GM21423 (cell line): ENCODE data around the gene CNTN5.

ENCODE experiments used
- ATAC-seq: cut with Tn5 transposase; IDR thresholded peaks from one replicate; pipeline ENCODE4 v1.9.1; 2021; ENCODE audit warnings: mild to moderate bottlenecking, moderate library complexity; ENCODE audit not compliant: unreplicated experiment

Gene CNTN5

GRCh38 chr11:99501655-99502054, 480.9 kb downstream of the CNTN5 start:
- ATAC-seq = no peak

- no peak for ATAC-seq
These were observed 484.6 kb downstream of the CNTN5 start for GRCh38 chr11:99505316-99505715.

DNA sequence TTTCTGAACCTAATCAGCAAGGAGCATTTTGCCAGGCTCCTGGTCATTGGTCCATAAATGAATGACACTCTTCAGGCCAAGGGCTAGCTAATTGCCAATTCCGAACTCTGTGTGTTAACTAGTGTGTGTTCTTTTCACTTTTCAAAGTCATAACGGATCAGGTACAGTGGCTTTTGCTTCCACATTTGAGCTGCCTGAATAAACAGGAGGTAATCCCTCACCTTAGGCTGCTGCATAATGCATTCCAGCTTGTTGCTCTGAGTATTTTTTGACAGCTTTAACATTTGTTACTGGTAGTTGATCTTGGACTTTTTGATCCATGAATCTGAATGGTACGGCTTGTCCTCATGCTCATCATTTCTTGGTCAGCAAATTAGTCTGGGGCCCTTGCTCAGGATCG, 485.1 kb downstream of the CNTN5 start:
- ATAC-seq = no peak

- ATAC-seq = no peak
These were observed 489.1 kb downstream of the CNTN5 start for GRCh38 chr11:99509863-99510262.

DNA sequence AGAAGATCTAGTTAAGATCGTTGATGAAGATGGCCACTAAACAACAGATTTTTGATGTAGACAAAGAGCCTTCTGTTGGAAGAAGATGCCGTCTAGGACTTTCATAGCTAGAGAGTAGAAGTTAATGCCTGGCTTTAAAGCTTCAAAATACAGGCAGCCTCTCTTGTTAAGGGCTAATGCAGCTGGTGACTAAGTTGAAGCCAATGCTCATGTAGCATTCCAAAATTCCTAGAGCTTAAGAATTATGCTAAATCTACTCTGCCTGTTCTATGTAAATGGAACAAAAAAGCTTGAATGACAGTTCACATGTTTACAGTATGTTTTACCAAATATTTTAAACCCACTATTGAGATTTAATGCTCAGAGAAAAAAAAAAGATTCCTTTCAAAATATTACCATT, 492.6 kb downstream of the CNTN5 start:
- ATAC-seq = no peak

DNA sequence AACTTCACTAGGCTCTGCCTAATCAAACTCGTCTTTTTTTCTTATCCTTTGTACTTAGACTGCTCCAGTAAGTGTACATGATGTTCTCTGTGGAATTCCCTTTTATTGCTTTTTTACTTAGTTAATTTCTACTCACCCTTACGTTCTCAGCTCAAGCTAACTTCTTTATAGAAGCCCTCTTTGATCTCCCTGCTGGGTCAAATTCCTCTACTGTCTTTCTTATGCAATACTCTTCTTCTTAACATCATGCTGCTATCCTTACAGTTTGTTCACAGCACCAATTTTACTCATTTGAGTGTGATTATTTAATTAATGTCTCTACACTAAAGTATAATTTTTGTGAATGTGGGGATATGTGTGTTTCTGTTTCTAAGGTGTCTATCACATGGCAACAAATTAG, 498.3 kb downstream of the CNTN5 start:
- ATAC-seq = no peak

DNA sequence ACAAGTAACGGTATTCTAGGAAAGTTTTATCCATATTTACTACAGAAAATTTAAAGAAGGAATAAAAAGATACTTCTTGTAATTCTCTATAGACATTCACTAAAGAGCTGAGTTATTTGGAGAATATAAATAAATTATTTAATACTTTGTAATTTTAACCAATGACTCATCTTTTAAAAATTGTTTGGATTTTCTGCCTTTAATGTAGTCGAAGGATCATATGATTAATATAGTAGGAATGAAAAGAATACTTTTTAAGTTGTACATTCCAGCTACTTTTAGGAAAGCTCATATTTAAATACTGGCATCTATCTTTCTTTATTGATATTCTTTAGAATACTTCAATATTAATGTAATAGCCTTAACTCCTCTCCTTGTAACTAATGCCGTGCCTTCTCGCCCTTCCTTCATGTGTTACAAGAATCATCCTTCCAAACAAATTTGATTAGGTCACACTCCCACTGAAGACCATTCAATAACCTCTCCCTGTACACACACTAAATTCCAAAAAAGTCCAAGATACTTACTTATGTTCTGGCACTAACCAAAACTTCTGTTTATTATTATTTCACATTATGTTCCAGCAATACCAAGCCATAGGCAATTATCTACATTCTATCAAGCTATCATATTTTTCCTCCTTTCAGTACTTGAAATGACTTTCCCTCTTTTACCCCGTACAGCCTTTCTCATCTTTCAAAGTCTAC, 501.9 kb downstream of the CNTN5 start:
- no peak for ATAC-seq

GRCh38 chr11:99531468-99531867, 510.7 kb downstream of the CNTN5 start:
- ATAC-seq = no peak

- peak; percentile 67 for ATAC-seq
These were observed 514.1 kb downstream of the CNTN5 start for GRCh38 chr11:99534812-99535211.

- peak; percentile 69 for ATAC-seq
These were observed 514.7 kb downstream of the CNTN5 start for GRCh38 chr11:99535406-99535805.

DNA sequence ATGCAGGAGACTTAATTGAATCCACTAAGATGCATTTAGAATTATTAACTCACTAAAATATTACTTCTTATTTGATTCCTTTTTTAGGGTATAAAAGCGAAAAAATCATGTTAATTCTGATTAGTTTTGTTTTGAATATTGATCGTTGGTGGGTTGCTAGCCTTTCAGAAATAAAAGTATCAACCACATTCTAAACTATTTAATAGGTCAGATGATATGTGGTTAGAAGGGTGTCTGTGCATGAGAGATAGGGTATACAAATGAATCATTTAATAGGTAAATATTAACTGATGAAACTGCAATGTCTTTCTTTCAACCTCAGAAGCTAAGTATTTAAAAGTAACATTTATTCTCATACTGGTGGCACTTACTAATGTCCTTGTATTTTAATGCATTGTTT, 515.1 kb downstream of the CNTN5 start:
- peak; percentile 82 for ATAC-seq

- no peak for ATAC-seq
These were observed 516.9 kb downstream of the CNTN5 start for GRCh38 chr11:99537681-99538080.

DNA sequence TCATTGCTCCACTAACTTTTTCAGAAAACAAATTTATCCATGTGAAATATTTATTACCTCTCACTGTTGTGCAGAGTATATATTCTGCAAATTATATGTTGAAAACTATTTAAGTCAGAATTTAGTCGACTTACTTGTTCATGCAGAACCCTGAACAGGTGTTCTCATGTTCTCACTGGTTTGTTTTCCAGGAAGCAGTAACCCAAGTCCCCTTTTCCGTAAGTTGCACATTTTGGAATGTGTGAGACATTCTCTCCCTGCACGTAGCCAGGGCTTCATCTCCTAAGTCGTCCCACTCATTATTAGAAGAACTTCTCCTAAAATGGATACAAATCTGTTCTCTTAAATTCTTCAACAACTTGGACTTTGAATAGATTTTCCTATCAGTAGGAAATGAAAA, 524.9 kb downstream of the CNTN5 start:
- no peak for ATAC-seq

GRCh38 chr11:99548264-99548663, 527.5 kb downstream of the CNTN5 start:
- ATAC-seq = no peak

GRCh38 chr11:99554232-99554903, 533.6 kb downstream of the CNTN5 start:
- no peak for ATAC-seq

DNA sequence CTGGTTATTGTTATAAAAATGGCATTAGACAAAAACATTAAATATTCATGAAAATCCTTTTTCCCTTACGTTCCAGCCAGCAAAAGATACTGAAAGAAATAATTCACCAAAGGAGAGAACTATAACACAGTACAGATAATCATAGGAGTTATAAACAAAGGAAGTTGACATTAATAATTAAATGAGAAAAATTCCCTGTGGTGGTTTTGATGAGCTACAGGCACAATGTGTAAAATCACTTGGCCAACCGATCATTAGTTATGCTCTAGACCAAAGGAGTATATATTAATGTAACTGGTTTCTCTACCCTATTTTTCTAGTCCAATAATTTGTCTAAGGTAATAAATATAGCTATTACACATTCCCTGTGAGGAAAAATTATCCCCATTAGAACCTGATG, 534.7 kb downstream of the CNTN5 start:
- ATAC-seq = peak; percentile 49

GRCh38 chr11:99565333-99565732, 544.6 kb downstream of the CNTN5 start:
- ATAC-seq = peak; percentile 65

DNA sequence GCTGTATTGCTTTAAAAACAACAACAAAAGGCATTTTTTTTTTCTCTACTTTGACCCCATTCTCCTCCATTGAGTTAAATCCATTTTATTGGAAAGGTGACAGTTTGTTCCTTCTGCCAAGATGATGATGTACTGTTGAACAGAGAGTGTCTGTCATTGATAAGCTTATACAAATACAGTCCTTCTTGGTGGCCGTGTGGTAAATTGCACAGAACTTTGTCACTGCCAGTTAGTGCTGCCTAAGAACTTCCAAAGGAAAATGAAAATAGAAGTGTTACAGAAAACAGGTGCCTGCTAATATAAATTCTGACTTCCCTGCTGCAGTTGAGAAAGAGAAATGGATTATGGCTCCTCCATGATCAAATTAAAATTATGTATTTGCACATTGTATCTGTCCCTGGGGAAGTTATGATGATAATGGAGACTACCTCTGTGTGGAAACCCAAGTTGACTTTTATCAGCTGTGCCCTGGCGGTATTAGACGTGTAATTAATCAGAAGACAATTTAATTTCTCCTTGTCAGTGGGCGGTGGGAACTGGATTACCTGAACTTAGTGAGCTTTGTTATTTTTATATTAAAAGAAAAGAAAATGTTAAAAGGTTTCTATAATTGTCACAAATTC, 546.7 kb downstream of the CNTN5 start:
- no peak for ATAC-seq

GRCh38 chr11:99568808-99569207, 548.1 kb downstream of the CNTN5 start:
- ATAC-seq = peak; percentile 41

DNA sequence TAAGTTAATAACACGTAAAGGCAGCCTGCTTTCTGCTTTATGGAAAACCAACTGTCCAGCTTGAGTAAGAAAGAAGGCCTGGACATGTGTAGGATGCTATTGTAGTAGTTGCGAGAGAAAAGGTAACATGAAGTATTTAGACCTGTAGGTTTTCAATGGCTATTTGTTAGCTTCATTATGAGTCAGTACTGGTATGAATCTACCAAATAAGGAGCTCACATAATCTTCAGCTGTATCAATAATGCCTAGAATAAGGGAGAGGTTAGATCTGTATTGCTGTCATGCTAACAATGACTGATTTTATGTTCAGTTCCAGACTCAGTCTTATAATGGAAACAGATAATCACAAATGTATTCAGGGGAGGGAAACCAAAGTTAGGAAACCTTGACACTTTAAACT, 550.3 kb downstream of the CNTN5 start:
- peak; percentile 71 for ATAC-seq

DNA sequence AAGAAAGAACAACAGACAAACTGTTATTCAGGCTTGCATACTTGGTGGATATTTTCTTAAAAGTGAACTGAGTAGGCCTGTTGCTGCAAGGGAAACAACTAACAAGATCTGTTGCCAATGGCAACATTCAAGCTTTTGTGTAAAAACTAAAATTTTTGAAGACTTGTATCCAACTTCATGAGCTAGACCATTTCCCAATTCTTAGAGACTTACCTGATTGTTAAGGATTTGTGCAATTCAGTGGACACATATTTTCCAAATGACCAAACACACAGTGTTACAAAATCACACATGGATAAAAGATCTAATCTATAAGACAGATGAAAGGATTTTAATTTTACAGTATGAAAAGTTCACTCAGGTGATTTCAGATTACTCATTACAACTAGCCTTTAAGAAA, 564.1 kb downstream of the CNTN5 start:
- ATAC-seq = no peak

GRCh38 chr11:99585606-99586005, 564.9 kb downstream of the CNTN5 start:
- no peak for ATAC-seq
